HTR-8/SVneo (cell line): ENCODE measurements around the gene COL6A6.
"Not testable (repeated sequence)": the region's sequence is repeated elsewhere in the genome, so short reads cannot be mapped to it uniquely, and the experiment has no call there.

Experiments used
- DNase-seq: peaks from one replicate; pipeline ENCODE4 v3.0.0; 2011; ENCODE audit warnings: low spot score, mixed read lengths; ENCODE audit not compliant: insufficient read length
- FAIRE-seq: peaks from 2 replicates; lab custom pipeline; 2011; peaks lifted over from hg19 to GRCh38; lab: Jason Lieb, UNC

The COL6A6 gene

GRCh38 chr3:130528120-130528519 is 11.1 kb downstream of the COL6A6 start:
- FAIRE-seq (no peak), DNase-seq (no peak)

- DNase-seq (no peak), FAIRE-seq (no peak)
These were observed 12.7 kb downstream of the COL6A6 start for GRCh38 chr3:130529486-130530215.

GRCh38 chr3:130533247-130533646 is 16.3 kb downstream of the COL6A6 start:
- no peak for DNase-seq
- no peak for FAIRE-seq

- FAIRE-seq: no peak
These were observed 20.8 kb downstream of the COL6A6 start for GRCh38 chr3:130537673-130538304.

GRCh38 chr3:130539005-130539404 is 22.0 kb downstream of the COL6A6 start:
- DNase-seq (peak; percentile 9), FAIRE-seq (no peak)

More at GRCh38 chr3:130537673-130538304, 20.8 kb downstream of the COL6A6 start:
- no peak for DNase-seq

- DNase-seq (no peak), FAIRE-seq (no peak)
These were observed 26.3 kb downstream of the COL6A6 start for GRCh38 chr3:130543322-130543721.

GRCh38 chr3:130546920-130547679 is 30.1 kb downstream of the COL6A6 start:
- FAIRE-seq: no peak
- DNase-seq: no peak

GRCh38 chr3:130547680-130548065 is 30.7 kb downstream of the COL6A6 start:
- not testable (repeated sequence) for FAIRE-seq, DNase-seq

GRCh38 chr3:130548356-130548755 is 31.4 kb downstream of the COL6A6 start:
- FAIRE-seq (no peak), DNase-seq (no peak)

- FAIRE-seq: no peak
These were observed 40.5 kb downstream of the COL6A6 start for GRCh38 chr3:130557336-130558035.

GRCh38 chr3:130558366-130558765 is 41.4 kb downstream of the COL6A6 start:
- FAIRE-seq: no peak
- no peak for DNase-seq

More at GRCh38 chr3:130557336-130558035, 40.5 kb downstream of the COL6A6 start:
- DNase-seq: no peak

- no peak for FAIRE-seq
- DNase-seq: no peak
These were observed 48.2 kb downstream of the COL6A6 start for GRCh38 chr3:130565224-130565623.
